ENCODE measurements around the gene NIPBL. TPM values are rescaled to one million over a fixed set of nuclear protein-coding genes. Genes with fewer than 3 reads are reported as not detected.

NIPBL gene
- total RNA-seq, 4 donors from 2014 or later, result 54.9 to 76.0 (median 64.8) TPM

DNA sequence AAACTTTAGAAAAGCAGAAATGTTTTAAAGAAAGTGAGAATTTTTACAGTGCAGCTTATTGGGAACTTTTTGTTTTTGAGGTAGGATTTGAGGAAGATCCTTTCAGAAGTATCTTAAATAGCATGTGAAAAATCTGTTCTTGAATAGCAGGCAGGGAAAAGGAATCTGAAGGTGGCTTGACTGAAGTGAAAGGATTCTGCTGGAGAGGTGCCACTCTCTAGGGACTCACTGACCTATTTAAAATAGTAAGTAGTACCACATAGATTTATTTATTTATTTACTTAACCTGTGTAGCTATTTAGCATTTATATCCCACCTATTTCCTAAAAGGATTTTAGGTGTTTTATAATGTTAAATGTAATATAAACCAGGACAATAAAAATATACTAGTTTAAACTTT is 69.1 kb downstream of the NIPBL start:
- TF ChIP-seq, protein P1, sequence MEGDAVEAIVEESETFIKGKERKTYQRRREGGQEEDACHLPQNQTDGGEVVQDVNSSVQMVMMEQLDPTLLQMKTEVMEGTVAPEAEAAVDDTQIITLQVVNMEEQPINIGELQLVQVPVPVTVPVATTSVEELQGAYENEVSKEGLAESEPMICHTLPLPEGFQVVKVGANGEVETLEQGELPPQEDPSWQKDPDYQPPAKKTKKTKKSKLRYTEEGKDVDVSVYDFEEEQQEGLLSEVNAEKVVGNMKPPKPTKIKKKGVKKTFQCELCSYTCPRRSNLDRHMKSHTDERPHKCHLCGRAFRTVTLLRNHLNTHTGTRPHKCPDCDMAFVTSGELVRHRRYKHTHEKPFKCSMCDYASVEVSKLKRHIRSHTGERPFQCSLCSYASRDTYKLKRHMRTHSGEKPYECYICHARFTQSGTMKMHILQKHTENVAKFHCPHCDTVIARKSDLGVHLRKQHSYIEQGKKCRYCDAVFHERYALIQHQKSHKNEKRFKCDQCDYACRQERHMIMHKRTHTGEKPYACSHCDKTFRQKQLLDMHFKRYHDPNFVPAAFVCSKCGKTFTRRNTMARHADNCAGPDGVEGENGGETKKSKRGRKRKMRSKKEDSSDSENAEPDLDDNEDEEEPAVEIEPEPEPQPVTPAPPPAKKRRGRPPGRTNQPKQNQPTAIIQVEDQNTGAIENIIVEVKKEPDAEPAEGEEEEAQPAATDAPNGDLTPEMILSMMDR (IDR thresholded peaks at IDR 0.05; ENCODE audit: low read depth), result no peak

DNA sequence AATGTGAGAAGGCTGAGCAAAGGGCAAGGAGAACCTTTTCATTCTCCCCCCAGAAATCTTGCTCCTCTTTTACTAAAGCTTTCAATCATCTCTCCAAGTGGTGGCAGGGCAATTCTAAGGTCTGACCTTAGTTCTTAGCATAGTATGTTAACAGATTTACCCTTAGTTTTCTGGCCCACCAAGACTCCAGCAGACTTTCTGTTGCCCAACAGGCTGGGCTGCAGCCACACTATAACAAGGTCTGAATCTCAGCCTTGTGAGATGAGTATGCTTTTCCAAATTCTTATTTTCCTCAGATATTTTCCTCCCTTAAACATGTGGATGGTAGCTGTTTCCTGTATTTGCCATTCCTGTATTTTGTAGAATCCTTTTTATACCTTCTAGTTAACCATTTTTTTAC is 69.5 kb downstream of the NIPBL start:
- TF ChIP-seq, protein P1 (IDR thresholded peaks at IDR 0.05; ENCODE audit: low read depth), result no peak

DNA sequence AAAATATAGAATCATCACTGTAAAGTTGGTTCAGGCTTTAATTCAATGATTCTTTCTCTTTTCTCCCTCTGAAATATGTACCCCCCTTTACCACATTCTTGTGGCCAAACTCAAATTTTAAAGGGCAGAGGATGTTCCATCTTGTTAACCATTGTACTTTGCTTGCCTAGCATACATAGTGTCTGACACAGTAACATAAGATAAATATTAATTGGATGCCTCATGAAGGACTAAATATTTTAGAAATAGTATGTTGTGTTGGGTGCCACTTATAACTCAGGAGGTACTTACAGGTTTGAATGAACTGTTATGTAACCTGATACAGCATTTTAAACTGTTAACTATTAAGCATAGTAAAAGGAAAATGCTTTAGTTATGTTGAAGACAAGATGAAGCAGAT is 71.5 kb downstream of the NIPBL start:
- TF ChIP-seq, protein P1 (IDR thresholded peaks at IDR 0.05; ENCODE audit: low read depth), result no peak

GRCh38 chr5:36948650-36949049 is 72.1 kb downstream of the NIPBL start:
- TF ChIP-seq, protein P1 (IDR thresholded peaks at IDR 0.05; ENCODE audit: low read depth), result no peak

DNA sequence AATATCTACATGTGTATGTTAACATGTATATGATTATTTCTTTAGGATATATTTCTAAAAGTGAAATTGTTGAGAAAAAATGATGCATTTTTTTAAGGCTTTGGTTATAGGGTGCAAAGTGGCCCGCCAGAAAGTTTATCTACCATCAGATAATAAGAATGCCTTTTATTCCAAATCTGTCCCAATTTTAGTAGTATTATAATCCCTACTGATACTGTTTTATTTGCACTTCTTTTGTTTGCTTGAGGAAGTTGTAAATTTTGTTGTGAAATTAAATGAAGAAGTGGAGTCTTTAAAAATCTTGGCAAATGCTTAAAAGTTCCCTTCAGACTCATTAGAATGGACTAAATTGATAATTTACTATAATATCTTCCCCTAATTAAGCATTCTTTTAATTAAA is 73.0 kb downstream of the NIPBL start:
- TF ChIP-seq, protein P1 (IDR thresholded peaks at IDR 0.05; ENCODE audit: low read depth), result no peak

GRCh38 chr5:36950586-36951457 is 74.3 kb downstream of the NIPBL start:
- TF ChIP-seq, protein P1 (IDR thresholded peaks at IDR 0.05; ENCODE audit: low read depth), result no peak

- TF ChIP-seq, protein P1 (IDR thresholded peaks at IDR 0.05; ENCODE audit: low read depth), result no peak
Observed at GRCh38 chr5:36953043-36953442, 76.5 kb downstream of the NIPBL start.
